ENCODE data around the gene ANTXR2. TPM values are rescaled to one million over a fixed set of nuclear protein-coding genes. Genes with fewer than 3 reads are reported as not detected.
A peak's percentile ranks its signal among the peaks of the same experiment; 100 is the strongest.

Gene ANTXR2
- total RNA-seq, 2 donors from 2014 or later: 13.6 to 16.4 TPM

- Histone ChIP-seq H3K36me3 (ENCODE audit: control insufficient read depth, insufficient read depth, low read length) (no peaks in the 10 kb centered on the region), H3K9me3 (ENCODE audit: control insufficient read depth, low read length) (no peaks in the 10 kb centered on the region), H3K27me3 (ENCODE audit: control insufficient read depth, insufficient read depth, low read length, poor library complexity, severe bottlenecking) (no peaks in the 10 kb centered on the region), H3K9ac (ENCODE audit: extremely low read depth, low read length, poor library complexity, severe bottlenecking) (no peak overlapping the region), H3K27ac (ENCODE audit: low read depth, low read length) (no peak overlapping the region), H3K4me1 (ENCODE audit: control insufficient read depth, insufficient read depth, low read length) (no peaks in the 10 kb centered on the region), H3K4me3 (ENCODE audit: low read length) (no peak overlapping the region)
- Mint-ChIP-seq H3K27me3 (ENCODE audit: insufficient read depth) (no peaks in the 10 kb centered on the region), H3K27ac (peak overlapping the region; percentile 79), H3K9me3 (no peaks in the 10 kb centered on the region), H3K4me1 (peaks cover 19% of the 10 kb centered on the region), H3K4me3 (no peak overlapping the region), H3K36me3 (ENCODE audit: low read depth) (no peaks in the 10 kb centered on the region)
- 100% methylated on average over 1 of the region's 1 CpG; no CpG with 5 or more reads in 1 of the 2 experiments for WGBS, 2 experiments (ENCODE audit: insufficient coverage in 1 of 2, insufficient read length in 1 of 2)
- no peak for DNase-seq
- TF ChIP-seq CTCF (conservative IDR thresholded peaks at IDR 0.05): no peak
Measured at GRCh38 chr4:79851625-79852304, 221.3 kb downstream of the ANTXR2 start.

Other genes with a start within 250 kb of the ANTXR2 start
- gene PRDM8, start 124.3 kb upstream of the ANTXR2 start, total RNA-seq: not detected
- 1 to 10 TPM in 1 of 2 donors, under 1 TPM in 1; 0.49 to 1.6 TPM for gene FGF5, start 193.4 kb upstream of the ANTXR2 start, total RNA-seq

Measured in endodermal cell (in vitro differentiated cells).